ENCODE measurements around the gene ANKRD9.
"Not testable (repeated sequence)": the region's sequence is repeated elsewhere in the genome, so short reads cannot be mapped to it uniquely, and the experiment has no call there.

ANKRD9 gene

GRCh38 chr14:102537981-102538601 is 28.5 kb upstream of the ANKRD9 start:
- DNase-seq: no peak

DNA sequence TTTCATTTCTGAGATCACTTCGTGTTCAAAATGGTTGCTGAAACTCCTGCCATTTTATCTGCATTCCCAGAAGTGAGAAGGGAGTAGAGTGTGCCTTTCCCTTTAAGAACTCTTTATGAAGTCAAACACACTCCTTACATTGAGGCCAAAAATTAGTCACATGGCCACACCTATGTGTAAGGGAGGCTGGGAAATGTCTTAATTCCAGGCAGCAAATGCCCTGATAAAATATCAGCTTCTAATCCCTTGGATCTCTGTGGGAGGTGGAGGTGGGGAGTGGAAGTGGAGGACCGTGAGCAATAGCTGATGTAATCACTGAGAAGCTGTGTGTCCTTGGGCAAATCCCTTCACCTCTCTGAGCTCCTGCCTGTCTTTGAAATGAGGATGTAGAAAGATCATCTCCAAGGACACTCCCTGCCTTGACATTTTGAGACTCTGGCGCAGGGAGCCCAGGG is 22.7 kb upstream of the ANKRD9 start:
- no peak for DNase-seq

DNA sequence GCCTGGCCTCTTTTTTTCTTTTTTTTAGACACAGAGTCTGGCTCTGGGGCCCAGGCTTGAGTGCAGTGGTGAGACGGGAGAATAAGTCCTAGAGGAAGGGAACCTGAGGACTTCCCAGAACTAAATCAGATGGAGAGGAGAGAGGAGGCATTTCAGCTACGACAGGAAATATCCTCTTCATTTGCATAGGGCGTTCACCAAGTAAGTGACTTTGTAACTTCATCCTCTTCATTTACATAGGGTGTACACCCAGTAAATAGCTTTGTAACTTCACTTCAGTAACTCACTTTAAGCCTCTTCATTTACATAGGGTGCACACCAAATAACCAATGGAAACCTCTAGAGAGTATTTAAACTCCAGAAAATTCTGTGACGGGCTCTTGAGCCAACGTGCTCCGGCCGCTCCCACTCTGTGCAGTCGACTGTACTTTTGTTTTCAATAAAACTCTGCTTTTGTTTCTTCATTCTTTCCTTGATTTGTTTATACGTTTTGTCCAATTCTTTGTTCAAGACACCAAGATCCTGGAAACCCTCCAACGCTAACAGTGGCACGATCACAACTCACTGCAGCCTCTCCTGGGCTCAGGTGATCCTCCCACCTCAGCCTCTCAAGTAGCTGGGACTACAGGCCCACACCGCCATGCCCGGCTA is 21.4 kb upstream of the ANKRD9 start:
- DNase-seq: no peak

GRCh38 chr14:102528431-102529170 is 19.0 kb upstream of the ANKRD9 start:
- no peak for DNase-seq

- no peak for DNase-seq
Measured at GRCh38 chr14:102525929-102526497, 16.4 kb upstream of the ANKRD9 start.

DNA sequence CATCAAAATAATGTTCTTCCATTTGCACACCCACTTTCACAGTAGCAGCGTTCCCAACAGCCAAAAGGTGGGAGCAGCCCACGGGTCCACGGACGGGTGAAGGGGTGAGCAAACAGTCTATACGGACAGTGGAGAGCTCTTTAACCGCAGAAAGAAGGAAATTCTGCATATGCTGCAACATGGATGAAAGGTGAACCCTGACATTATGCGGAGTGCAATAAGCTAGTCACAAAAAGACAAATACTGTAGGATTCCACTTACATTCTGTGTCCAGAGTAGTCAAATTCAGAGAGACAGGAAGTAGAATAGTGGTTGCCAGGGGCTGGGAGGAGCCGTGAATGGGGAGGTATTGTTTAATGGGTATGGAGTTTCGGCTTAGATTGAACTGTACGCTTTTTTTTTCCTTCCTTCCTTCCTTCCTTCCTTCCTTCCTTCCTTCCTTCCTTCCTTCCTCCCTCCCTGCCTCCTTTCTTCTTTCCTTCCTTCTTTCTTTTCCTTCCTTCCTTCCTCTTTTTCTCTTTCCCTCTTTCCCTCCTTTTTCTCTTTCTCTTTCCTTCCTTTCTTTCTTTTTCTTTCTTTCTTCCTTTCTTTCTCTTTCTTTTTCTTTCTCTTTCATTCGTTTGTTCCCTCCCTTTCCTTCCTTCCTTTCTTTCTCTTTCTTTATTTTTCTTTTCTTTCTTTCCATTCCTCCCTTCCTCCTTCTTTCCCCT is 15.8 kb upstream of the ANKRD9 start:
- peak; percentile 37 to 78 (median 73) for DNase-seq

DNA sequence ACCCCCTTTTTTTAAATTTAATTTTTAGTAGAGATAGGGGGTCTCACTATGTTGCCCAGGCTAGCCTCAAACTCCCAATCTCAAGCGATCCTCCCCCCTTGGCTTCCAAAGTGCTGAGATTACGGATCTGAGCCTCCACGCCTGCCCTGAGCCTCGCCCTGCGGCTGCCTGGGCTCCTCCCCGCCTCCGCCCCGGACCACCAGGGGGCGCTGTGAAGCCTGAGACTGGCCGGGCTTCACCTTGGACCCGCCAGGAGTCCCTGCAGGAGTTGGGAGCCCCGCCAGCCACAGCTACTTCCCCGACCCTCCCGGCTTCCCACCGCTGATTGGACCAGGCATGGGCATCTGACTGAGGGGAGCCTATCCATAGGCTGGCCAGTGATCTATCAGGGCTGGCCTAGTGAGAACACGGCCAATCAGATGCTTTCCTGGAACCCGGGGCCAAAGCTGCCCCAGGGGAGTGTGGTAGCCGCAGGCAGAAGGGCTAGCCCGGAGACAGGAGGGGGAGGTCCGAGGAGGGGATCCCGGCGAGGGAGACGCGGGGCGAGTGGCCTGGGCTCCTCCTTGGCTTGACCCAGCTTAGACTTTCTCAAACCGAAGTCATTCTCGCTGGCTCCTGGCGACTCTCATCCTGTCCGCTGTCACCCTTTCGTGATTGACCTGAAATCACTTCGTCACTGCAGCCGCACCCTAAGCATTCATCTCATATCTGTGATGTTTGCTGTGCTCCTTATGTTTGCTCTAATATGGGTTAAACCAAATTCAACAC is 15.1 kb upstream of the ANKRD9 start:
- peak; percentile 97 to 99 (median 99) for DNase-seq

- peak in 2 of 3 experiments; percentile 75 to 80 for DNase-seq
Measured at GRCh38 chr14:102523569-102524450, 14.2 kb upstream of the ANKRD9 start.

GRCh38 chr14:102523200-102523568 is 13.6 kb upstream of the ANKRD9 start:
- DNase-seq: no peak

- DNase-seq: not testable (repeated sequence)
Measured at GRCh38 chr14:102519709-102520108, 10.1 kb upstream of the ANKRD9 start.

- no peak for DNase-seq
Measured at GRCh38 chr14:102518063-102518648, 8.6 kb upstream of the ANKRD9 start.

DNA sequence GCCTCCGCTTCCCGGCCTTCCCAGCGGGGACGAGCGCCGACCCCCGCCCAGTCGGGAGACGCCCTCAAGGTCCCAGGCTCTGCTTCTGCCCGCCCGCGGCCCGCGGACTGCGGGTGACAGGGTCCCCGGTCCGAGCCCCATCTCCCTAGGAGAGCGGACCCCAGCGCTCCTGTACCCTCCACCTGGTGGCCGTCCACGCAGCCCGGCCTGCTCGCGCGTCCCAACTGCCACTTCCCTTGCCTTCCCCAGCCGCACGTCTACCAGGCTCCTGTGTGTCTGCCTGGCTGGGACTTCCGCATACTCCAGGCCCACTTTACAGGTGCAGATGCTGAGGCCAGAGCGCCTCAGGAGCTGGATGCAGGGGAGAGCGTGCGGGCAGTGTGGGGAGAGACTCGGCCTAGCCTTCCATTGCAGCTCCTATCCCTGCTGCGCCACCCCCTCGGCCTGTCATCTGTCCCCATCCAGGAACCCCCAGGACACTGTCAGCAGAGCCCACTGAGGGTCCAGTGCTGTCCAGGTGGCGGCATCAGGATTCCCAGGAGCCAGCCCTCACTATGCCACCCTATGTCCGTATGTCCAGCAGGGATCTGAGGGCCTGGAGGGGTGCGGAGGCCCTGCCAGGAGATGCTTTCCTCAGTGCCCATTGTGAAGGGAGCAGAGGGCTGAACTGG is 8.0 kb upstream of the ANKRD9 start:
- DNase-seq: no peak

DNA sequence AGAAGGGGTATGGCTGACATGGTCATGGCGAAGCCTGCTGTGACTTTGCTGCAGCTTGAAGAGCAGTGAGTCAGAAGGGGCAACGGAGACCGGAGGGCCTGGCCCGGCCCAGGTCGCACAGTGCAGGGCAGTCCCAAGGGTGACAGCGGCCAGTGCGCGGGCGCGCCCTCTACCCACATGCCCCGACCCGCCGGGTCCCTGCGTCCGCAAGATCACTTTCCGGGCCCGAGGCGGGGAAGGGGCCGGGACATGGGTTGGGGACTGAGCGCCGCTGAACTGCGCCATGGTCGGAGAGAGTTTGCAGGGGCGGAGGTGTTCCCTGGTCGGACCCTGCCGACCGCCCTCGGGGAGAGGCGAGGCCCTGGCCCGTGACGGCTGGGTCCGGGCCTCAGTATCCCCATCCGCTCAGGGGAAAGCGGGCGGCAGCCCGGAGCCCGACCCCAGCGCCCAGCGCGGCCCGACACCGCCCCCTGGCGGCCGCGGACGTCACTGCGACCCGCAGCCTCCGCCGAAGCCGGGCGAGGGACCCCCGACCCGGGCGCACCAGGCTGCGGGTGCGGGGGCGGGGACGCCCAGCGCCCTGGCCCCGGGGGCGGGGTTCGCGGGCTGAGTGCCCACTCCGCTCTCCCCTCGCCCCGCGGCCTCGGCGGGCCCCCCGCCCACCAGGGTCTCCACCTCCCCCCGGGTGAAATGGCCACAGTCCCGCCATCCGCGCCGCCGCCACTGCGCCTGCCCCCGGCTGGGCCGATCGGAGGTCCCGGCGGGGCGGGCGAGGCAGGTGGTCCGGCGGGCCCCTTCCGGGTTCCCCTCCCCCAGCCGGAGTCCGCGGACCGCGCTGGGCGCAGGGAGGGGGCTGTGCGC is 7.2 kb upstream of the ANKRD9 start:
- peak; percentile 36 to 77 (median 70) for DNase-seq

DNA sequence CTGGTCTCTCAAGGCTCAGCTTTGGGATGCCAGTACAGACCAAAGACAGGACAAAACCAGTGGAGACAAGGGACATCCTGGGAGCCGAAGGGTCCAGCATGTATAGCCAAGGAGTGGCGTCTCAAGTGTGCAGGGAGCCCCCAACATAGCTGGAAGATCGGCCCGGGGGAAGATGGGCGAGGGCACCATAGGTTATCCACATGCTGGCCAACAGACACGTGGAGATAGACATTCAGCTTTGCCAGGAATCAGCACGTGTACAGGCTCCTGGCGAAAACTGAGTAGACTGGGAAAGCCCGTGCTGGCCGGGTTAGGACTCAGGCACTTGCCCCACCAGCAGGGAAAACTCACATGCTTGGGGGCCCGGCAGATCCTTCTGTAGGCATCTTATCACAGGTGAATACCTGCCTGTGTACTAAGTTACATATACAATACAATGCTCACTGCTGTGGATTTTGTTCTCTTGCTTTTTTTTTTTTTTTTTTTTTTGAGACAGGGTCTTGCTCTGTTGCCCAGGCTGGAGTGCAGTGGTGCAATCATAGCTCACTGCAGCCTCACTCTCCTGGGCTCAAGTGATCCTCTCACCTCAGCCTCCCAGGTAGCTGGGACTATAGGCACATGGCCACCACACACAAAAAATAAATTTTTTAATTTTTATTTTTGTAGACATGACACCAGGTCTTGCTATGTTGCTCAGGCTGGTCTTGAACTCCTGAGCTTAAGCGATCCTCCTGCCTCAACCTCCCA is 5.6 kb upstream of the ANKRD9 start:
- DNase-seq: no peak

DNA sequence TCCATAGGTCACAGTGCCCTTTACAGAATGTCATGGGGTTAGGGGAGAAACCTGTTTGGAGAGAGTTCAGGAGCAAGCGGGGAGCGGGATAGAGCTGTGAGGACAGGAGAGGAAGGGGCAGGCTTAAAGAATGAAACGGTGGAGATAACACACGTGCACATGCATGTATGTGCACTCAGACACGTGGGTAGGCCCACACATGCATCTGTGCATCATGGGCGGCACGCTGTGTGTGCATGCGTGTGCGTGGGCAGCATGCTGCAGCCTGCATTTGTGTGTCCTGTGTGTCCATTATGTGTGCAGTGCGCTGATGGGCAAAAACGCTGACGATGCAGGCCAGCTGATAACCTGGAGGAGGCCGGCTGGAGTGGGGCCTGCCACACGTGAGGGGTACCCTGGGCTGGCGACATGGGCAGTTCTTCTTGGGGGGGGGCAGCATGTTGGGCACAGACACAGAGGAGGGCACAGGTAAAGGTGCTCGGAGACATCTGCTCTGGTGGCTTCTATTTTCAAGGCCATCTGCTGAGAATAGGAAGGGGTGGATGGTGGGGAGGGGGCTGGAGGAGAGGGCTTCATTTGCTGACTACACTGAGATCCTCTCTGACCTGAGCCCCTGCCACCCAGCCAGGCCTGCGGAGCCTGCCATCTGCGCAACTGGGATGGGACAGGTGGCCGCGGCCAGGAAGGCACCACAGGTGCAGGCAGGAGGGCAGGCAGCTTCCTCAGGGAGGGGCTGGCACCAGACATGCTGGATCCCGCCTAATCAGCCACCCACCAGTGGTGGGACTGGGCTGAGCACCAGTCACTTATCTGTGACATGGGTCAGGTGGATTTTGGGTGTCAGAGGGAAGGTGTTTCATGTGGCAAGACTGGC is 4.6 kb upstream of the ANKRD9 start:
- DNase-seq: no peak

DNA sequence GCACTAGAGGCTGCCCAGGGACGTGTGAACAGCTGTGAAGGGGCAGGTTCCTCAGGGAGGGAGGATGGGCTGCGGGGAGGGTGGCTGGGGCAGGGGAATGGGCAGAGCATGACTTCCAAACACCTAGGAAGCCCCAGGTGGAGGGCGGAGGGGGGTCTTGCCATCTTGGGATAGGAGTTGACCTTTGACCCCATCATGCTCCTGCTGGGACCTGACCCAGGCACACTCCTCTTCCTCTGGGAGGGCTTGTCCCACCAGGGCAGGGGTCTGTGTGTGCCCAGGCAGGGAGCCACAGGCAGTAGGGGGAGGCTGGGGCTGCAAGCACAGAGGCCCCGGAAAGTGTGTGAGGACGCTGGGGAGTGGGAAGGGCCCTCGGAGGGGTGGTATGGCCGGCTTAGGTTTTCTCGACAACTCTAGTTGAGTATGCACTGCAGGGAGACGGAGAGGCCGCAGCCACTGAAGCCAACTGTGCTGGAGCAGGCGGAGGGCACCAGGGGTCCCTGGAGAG is 3.3 kb upstream of the ANKRD9 start:
- DNase-seq: no peak

GRCh38 chr14:102511538-102511937 is 2.0 kb upstream of the ANKRD9 start:
- DNase-seq: no peak
